ENCODE data around the gene LANCL2.
"Not testable (repeated sequence)": the region's sequence is repeated elsewhere in the genome, so short reads cannot be mapped to it uniquely, and the experiment has no call there.

The LANCL2 gene, protein sequence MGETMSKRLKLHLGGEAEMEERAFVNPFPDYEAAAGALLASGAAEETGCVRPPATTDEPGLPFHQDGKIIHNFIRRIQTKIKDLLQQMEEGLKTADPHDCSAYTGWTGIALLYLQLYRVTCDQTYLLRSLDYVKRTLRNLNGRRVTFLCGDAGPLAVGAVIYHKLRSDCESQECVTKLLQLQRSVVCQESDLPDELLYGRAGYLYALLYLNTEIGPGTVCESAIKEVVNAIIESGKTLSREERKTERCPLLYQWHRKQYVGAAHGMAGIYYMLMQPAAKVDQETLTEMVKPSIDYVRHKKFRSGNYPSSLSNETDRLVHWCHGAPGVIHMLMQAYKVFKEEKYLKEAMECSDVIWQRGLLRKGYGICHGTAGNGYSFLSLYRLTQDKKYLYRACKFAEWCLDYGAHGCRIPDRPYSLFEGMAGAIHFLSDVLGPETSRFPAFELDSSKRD

DNA sequence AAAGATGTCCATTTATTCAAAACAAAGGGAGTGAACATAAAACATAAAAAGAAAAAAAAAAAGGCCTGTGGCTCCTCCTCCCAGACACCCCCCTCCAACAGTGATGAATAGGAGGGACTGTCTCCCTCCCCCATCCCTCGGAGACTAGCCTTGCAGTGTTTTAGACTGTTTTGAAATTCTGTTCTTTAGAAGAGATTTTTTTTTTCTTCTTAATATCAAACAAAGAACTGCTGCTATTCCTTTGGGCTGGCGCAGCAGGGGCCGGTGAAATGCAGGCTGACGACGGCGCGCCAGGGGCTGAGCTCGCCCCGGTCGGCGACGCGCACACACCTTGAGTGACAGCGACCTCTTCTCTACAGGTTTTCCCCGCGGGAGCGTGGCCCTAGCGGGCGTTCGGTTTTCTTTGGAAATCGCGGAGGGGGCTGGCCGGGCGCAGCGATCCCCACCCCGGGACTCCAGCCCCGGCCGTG lies at the start of gene LANCL2:
Gene LANCL2 (plus strand): TSS at position 133 of the 470 bp plus-strand sequence. CDS start 689 bp downstream, outside the sequence.
- DNase-seq, result peak; percentile 37 to 39

DNA sequence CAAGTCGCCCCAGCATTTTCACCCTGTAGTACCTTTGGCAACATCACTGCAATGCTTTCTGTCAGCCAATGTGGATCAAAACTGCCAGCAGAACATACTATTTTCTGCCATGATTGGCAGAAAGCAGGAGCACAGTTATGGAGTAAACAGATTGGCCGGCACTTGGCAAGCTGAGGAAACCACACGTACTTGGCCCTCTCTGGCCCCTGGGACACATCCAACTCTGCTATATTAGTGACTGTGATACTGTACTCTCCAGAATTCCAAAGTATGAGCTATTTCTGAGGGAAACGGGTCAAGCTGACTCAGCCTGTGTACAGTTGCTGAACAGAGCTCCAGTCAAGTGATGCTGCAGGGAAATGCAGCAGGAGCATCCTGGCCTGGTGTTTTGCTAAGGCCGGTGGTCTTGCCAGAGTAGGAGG lies 39.8 kb upstream of the LANCL2 start:
- DNase-seq, result no peak

DNA sequence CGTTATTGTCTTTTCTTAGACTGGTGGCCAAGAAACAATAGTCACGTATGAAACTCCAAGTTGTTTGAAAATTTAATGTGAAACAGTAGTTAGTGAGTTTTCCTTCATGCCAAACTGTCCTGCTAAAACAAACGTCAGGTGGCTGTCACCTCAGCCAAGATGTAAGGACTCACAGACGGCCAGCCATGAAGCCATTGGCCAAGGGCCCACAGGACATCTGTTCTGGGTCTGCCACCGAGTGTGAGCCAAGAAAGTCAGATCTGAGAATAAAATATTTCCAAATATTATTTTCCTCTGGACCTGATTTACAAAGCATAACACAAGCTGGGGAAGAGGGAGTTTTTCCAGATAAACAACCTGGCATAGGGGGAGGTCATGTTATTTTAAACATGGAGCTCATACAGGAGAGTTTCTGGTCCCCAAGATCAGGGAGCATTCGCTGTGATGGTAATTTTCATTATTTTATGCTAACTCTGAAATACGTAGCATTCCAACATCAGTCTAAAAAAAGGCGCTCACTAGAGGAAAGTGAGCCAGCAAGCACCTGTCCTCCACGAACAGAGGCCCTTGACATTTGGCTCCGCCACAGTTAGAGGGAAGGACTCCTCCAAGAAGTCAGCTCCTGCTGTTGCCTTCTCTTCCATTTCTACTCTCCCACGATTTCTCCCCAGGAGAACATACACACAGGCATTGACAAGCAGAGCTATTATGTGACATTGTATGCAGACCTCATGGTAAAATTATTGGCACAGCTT lies 38.9 kb upstream of the LANCL2 start:
- DNase-seq, result no peak

DNA sequence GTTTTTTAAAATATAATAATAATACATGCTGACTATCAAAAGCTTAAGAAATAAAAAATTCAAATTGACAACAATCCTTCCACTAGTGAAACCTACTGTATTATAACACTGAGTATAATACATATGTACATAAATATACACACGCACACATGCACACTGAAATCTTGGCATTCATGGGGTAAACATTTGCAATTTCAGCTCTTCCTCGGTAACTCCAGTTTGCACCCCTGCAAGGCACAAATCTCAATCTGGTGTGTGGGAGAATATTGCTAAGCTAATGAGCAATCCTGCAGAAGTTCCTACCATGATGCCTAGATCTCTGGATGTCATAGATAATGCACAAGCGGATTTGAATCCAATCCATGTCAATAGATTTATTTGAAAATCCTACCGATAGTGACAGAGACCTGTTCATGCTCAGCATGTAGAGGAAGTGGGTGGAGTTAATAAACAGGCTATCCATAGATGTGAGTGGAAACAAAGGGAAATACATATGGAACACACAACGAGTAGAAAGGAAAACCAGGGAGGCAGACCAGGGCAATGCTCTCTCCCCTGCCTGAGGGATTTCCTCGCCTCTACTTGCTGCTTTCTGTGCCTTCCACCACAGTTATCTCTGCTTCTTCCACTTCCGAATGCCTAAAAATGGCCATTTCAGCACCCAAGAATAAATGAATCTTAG lies 38.1 kb upstream of the LANCL2 start:
- DNase-seq, result no peak

DNA sequence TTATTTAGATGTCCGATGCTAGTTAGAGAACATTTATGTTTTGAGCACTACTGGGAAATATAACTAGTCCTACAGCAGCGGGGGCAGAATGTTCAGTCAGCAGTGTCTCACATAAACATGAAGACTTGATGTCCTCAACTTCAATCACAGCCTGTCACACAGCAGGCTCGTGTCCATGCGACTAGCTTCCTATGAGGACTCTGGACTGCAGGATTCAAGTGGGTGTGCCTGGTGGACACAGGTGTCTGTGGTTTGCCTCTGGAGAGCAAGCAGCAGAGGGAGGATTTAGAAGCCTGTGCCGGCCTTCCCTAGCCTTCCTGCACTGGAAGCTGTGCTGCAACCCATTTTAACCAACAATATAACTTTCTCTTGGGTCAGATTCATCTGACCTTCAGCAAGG lies 30.0 kb upstream of the LANCL2 start:
- DNase-seq, result no peak

DNA sequence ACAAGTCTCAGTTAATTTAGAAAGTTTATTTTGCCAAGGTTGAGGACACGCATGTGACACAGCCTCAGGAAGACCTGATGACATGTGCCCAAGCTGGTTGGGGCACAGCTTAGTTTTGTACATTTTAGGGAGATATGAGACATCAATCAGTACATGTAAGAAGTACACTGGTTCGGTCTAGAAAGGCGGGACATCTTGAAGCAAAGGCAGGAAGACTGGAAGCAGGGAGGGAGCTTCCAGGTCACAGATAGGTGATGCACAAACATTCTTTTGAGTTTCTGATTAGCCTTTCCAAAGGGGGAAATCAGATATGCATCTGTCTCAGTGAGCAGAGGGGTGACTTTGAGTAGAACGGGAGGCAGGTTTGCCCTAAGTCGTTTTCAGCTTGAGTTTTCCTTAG lies 29.4 kb upstream of the LANCL2 start:
- no peak for DNase-seq

DNA sequence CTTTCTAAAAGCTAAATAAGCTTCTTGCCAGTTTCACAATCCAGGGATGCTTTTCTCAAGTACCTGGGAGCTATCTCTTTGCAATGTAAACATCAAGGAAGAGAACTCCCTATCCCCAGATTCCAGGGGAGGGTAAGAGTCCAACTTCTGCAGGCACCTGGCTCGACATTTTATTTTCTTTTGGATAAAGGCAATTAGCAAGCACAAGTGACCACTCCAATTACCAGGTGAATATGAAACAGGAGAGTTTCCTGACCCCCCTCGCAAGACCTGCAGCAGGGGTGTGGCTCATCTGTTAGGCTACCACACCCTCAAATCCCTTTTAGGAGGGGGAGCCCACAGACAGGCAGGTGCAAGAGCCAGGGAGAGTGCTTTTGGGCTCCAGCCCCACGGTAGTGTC lies 28.6 kb upstream of the LANCL2 start:
- no peak for DNase-seq

DNA sequence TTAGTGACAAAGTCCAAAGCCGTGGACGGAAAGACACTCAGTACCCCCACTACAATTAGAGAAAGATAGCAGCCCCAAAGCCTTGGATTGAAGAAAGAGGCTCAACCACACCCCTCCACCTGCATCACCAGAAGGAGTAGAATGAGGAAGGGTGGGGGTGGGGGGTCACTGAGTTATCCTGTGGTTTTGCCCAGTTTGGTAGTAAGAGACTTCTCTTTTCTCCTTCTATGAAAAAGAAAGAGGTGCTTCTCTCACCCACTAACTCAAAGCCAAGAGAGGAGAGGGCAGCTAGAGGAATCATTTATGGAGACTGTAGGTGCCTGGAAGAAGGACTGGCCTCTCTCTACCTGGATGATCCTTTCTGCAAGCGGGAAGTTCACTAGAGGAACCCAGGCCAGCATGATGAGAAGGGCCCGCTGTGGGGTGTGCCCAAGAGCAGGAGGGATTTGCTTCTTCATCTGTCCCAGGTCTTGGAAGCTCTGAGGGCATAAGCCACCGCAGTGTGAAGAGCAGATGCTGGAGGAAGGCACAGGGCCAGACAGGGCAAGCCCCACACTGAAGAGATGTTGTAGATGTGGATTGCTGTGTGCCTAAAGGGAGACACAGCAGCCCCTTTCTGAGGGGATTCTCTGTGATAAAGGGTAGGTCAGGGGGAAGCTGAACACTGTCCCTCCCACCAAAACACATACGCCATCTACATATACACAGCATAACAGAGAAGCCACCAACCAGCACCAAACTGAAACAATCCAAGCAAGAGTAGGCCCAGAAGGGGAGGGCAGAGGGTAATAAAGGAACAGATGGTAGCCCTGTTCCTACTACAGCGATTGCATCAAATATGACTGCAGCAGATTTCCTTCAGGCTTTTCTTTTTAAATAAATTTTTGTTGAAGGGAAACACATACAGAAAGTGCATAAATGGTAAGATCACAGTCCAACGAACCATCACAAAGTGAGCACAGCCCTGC lies 25.8 kb upstream of the LANCL2 start:
- DNase-seq, result no peak

DNA sequence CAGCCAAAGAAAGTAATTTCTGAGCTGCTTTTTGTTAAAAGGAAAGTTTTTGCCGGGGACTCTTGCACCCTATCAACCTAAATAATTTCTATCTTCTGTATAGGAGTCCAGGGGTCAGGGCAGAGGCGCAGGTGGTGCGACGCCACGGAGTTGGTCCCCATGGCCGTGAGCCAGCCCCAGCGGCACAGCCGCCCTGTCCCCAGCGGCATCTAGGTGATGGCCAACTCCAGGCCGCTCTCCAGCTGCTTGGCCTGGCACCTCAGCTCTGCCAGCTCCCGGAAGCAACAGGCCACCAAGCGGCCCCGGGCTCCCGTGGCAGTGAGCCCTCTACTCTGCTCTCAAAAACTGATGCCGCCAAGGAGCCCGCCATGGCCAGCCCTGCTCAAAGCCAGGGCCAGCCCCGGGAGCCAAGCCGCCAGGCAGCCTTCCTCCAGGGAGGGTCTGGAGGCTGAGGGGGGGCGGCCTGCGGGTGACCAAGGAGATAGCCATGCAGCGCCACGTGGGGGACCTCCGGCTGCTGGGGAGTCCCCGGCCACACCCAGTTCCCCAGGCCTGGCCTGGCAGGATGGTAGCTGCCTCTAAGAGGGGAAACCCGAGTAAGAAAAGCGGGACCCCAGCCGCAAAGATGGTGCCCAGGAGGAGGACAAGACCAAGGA lies 22.8 kb upstream of the LANCL2 start:
- no peak for DNase-seq

DNA sequence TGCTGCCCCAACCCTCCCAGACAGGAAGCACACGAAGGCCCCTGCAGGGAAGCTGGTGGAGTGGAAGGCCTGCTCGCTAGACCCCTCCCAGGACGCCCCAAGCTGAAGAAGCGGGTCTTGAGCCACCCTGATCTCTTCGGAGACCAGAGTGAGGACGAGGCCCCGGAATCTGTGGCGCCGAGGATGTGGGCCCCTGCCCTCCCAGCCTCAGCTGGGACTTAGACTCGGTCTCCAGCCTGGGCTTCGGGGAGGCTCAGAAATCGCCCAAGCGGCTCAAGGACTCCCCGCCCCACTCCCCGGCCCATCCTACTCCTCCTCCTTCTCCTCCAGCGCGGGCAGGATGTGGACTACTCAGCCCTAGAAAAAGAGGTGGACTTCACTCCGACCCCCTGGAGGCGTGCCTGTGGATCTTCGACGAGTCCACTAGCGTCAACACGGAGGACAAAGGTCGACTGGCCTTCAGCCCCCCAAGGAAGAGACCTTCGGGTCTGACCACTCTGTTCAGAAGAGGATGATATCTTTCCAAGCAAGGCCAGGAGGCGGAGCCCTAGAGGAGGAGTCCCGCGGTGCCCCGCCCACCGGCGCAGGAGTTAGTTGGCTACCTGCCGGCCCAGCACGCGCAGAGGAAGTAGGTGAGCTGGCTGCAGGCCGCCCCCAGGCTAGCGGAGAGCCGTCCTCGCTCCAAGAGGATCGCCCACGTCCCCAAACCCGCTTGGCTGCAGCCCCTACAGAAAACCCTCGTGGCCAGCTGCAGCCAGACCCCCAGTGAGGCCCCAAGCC lies 21.9 kb upstream of the LANCL2 start:
- DNase-seq, result no peak

DNA sequence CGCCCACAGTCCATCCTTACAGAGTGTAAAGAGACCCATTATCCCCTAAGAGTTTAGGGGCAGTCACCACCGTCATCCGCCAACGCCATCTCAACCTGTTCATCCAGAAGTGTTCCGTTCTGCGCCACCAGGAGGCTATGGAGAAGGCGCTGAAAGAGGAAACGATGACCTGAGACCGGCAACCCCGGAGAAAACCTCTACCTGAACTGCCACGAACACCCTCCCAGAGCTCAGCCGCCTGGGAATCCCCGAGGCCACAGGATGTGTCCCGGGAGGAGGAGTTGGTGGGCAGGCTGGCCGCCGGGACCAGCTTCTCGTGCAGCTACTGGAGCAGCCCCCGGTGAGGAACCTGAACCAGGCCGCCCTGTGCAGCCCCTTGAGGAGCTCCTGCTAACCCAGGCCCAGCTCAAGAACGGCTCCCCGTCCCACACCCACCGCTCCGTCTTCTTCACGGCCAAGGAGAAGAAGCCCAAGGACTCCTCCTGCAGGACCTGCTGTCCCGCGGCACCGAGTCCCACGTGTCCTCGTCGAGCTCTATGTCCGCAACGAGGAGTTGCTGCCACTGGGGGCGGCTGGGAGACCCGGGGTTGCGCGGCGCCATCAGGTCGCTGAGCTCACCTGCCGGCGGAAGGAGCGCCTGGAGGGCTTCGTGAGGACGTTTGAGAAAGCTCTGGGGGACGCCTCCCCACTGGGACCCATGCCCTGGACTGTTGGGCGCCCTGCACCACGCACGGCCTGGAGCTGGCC lies 21.1 kb upstream of the LANCL2 start:
- DNase-seq, result no peak

DNA sequence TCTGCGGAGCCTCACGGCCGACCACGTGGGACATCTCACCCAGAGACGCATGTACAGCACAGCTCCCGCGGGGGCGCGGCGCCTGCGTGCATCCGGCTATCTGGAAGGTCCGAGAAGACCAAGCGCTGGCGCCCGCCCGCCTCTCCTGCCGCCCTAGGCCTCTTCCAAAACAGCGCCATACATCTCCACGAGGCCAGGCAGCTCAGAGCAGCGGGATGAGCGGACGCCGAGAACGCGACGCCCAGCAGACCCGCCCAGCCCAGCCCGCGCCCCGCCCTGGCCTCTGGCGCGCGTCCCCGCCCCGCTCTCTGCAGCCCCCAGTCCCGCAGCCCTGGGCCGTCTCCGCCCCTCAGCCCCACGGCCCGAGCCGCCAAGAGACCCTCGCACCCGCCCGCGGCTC lies 20.3 kb upstream of the LANCL2 start:
- DNase-seq, result no peak

DNA sequence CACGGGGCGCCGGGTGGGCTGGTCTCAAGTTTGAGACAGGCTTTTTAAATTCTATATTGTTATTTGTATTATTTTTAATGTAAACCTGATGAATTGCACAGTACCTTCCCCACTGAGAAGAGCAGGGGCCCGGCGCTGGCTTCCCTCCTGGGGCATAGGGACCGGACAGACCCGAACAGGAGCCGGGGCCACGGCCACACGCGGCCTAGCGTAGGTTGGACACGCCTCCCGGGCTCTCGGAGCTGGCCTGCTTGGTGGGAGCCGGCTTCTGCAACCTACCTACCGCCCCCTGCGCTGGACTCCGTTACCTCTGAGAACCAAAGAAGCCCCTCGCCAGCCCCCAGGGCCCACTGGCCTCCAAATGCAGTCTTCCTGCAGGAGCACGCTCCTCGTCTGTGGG lies 19.8 kb upstream of the LANCL2 start:
- DNase-seq, result no peak

DNA sequence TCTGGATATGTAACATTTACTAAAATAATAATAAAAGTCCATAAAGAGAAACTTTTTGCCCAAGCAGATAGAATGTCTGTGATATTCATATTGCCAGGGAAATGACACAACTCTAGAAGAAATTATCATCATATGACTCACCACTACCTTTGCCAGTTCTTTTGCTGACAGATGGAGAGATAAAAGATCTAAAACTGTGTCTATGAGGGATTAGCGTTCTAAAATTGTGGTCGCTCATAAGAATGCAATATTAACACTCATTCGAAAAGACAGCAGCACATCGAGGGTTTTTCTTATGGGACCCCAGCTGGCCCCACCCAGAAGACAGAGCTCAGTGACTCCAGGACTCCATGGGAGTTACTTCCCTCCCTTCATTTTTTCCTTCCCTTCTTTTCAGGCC lies 16.6 kb upstream of the LANCL2 start:
- DNase-seq, result no peak

DNA sequence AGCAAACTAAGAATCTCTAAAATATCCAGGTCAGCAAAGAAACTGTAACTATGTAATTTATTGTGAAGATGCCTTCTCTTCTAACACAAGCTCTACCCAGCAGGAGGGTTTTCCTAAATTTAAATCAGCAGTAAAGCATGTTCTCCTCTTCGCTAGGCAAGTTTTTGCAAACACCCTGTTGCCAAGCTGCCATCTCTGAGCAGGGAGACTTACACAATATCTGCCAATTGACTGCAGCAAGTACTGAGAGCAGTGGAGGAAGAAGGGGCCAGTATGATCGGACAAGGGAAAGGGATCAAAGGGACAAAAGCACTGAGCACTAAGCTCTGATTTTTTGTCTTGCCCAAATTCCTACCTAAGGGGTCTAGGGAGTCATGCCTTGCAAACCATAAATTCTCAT lies 16.0 kb upstream of the LANCL2 start:
- no peak for DNase-seq

DNA sequence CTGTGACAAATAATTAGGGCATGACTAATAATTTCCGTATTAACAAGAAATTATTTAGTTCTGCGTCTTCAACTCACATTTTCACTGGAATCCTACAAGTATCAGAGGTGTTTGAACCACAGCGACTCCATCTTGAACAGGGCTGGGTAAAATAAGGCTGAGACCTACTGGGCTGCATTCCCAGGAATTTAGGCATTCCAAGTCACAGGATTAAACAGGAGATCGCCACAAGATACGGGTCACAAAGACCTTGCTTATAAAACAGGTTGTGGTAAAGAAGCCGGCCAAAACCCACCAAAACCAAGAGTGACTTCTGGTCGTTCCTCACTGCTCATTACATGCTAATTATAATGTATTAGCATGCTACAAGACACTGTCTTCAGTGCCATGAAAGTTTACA lies 14.9 kb upstream of the LANCL2 start:
- no peak for DNase-seq

DNA sequence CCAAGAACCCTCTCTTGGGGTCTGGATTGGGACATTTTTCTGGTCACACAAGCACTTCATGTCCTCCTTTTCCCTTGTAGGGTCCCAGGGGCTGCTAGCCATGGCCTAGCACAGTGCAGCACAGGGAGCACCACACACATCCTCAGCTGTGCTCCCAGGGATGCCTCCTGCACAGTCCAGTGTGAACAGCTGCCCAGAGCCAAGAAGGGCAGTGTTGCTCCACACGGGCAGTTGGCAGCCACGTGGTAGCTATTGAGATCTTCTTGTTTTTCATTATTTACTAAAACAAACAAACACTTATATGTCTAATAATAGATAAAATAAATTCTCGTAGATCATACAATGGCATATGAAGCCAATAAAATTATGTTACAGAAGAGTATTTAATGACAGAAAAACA lies 13.9 kb upstream of the LANCL2 start:
- no peak for DNase-seq

DNA sequence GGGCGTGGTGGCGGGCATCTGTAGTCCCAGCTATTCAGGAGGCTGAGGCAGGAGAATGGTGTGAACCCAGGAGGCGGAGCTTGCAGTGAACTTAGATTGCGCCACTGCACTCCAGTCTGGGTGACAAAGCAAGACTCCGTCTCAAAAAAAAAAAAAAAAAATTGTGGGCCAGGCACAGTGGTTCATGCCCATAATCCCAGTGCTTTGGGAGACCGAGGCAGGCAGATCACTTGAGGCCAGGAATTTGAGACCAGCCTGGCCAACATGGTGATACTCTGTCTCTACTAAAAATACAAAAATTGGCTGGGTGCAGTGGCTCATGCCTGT lies 12.2 kb upstream of the LANCL2 start:
- DNase-seq, result not testable (repeated sequence)

DNA sequence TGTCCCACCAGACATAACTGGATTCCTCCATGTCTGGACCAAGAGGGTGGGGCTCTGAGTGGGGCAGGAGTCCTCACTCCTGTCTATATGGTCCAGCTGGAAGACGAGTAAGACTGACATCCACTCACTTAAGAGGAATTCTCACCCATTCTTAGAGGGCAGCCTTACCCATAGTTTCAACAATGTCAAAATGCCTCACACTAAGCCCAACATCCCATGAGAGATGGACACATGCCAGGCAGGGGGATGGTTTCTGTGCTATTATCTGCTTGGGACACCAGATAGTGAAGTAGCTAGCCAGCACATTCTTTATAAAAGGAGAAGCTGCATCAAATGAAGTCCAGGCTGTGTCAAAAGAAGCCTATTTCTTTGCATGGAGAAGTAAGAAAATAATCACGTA lies 4.7 kb upstream of the LANCL2 start:
- DNase-seq, result no peak

DNA sequence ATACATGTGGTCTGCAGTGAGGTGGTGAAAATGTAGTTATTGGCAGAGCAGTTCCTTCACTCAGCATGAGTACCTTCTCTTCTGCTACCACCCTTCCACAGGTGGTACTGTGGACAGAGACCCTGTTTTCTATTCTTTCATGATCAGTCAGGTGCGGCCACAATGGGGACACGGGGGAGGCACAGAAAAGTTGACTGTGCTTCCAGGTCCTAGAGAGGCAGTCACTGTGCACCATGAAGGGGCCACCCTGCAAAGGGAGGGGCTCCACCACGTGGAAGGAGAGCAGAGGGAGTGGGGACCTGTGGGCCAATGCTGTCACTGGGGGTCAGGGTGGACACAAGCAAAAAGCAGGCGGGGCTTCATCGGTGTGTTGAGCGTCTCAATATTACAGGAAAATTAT lies 3.6 kb upstream of the LANCL2 start:
- DNase-seq, result no peak

Measured in activated CD4-positive, alpha-beta T cell treated with anti-CD3 and anti-CD28 coated beads, Interleukin-2, amount 50 U/mL, for 4 hours (primary cell).